Measurements from ENCODE around the gene CXCR4.

DNA sequence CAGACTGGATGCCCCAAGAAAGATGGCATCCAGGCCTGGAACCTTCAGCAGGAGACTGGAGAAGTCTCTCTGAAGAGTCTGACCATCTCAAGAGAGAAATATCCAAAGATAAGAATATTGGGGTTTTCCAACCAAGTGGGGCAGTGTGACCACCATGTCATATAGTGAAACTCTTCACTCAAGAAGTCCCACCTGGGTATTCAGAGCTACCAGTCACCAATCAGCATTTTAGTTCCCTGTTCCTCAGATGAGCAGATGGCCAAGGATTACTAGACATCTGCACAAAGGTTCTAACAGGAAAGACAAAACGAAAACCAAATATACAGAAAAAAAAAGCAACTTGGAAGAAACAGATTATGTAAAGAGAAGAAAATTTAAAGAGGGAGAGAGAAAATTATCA, 38.5 kb upstream of the CXCR4 start:
- TF ChIP-seq, protein P1, sequence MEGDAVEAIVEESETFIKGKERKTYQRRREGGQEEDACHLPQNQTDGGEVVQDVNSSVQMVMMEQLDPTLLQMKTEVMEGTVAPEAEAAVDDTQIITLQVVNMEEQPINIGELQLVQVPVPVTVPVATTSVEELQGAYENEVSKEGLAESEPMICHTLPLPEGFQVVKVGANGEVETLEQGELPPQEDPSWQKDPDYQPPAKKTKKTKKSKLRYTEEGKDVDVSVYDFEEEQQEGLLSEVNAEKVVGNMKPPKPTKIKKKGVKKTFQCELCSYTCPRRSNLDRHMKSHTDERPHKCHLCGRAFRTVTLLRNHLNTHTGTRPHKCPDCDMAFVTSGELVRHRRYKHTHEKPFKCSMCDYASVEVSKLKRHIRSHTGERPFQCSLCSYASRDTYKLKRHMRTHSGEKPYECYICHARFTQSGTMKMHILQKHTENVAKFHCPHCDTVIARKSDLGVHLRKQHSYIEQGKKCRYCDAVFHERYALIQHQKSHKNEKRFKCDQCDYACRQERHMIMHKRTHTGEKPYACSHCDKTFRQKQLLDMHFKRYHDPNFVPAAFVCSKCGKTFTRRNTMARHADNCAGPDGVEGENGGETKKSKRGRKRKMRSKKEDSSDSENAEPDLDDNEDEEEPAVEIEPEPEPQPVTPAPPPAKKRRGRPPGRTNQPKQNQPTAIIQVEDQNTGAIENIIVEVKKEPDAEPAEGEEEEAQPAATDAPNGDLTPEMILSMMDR (IDR thresholded peaks at IDR 0.05 in 2 of 3, conservative IDR thresholded peaks at IDR 0.05 in 1 of 3; ENCODE audit: insufficient read depth in 2 of 3, low read depth in 1 of 3, low read length in 3 of 3): no peak
- TF ChIP-seq JUN (IDR thresholded peaks at IDR 0.05; ENCODE audit: borderline replicate concordance, low read depth, low read length) (no peak), JUN (CRISPR knock-in tag; IDR thresholded peaks at IDR 0.05; ENCODE audit: borderline replicate concordance) (no peak), POLR2A (conservative IDR thresholded peaks at IDR 0.05) (no peak), ZNF583 (CRISPR knock-in tag; IDR thresholded peaks at IDR 0.05) (no peak), HNRNPH1 (optimal IDR thresholded peaks at IDR 0.05; ENCODE audit: low read depth, low read length) (no peak), HNRNPK (IDR thresholded peaks at IDR 0.05; ENCODE audit: low read depth, low read length, poor library complexity, severe bottlenecking) (no peak)
- TF ChIP-seq, protein P2, sequence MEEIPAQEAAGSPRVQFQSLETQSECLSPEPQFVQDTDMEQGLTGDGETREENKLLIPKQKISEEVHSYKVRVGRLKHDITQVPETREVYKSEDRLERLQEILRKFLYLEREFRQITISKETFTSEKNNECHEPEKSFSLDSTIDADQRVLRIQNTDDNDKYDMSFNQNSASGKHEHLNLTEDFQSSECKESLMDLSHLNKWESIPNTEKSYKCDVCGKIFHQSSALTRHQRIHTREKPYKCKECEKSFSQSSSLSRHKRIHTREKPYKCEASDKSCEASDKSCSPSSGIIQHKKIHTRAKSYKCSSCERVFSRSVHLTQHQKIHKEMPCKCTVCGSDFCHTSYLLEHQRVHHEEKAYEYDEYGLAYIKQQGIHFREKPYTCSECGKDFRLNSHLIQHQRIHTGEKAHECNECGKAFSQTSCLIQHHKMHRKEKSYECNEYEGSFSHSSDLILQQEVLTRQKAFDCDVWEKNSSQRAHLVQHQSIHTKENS (CRISPR knock-in tag; IDR thresholded peaks at IDR 0.05): no peak
- TF ChIP-seq, protein P3, sequence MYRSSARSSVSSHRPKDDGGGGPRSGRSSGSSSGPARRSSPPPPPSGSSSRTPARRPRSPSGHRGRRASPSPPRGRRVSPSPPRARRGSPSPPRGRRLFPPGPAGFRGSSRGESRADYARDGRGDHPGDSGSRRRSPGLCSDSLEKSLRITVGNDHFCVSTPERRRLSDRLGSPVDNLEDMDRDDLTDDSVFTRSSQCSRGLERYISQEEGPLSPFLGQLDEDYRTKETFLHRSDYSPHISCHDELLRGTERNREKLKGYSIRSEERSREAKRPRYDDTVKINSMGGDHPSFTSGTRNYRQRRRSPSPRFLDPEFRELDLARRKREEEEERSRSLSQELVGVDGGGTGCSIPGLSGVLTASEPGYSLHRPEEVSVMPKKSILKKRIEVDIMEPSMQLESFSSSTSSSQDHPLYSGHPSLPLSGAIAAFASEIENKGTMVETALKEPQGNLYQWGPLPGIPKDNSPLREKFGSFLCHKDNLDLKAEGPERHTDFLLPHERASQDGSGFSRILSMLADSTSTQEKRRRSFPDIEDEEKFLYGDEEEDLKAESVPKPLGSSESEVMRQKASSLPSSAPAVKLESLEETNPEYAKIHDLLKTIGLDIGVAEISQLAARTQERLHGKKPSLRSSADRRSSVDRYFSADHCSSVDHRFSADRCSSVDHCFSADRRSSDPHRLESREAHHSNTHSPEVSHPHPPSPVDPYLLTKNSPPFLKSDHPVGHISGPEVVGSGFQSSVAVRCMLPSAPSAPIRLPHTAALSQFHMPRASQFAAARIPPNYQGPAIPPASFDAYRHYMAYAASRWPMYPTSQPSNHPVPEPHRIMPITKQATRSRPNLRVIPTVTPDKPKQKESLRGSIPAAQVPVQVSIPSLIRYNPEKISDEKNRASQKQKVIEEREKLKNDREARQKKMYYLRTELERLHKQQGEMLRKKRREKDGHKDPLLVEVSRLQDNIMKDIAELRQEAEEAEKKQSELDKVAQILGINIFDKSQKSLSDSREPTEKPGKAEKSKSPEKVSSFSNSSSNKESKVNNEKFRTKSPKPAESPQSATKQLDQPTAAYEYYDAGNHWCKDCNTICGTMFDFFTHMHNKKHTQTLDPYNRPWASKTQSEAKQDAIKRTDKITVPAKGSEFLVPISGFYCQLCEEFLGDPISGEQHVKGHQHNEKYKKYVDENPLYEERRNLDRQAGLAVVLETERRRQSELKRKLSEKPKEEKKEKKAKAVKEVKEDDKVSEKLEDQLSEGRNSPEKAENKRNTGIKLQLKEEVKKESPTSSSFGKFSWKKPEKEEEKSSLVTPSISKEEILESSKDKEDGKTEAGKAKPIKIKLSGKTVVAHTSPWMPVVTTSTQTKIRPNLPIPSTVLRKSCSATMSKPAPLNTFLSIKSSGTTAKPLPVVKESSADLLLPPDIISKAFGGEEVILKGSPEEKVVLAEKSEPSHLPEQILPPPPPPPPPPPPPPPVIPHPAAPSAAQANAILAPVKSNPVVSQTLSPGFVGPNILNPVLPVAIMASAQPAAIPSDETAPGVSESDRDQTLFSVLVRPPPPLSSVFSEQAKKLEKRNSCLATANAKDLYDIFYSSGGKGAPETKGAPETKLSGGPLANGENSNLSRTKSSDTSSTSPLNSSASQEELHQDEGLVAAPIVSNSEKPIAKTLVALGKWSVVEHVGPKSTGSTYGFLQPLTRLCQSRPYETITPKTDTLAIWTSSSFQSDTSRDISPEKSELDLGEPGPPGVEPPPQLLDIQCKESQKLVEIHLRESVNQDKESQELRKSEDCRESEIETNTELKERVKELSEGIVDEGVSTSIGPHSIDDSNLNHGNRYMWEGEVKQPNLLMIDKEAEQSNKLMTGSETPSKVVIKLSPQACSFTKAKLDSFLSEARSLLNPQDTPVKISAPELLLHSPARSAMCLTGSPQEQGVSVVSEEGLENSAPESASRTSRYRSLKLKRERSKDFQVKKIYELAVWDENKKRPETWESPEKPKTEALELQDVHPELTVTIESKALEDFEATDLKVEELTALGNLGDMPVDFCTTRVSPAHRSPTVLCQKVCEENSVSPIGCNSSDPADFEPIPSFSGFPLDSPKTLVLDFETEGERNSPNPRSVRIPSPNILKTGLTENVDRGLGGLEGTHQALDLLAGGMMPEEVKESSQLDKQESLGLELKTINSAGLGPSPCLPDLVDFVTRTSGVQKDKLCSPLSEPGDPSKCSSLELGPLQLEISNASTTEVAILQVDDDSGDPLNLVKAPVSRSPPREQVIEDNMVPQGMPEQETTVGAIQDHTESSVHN (IDR thresholded peaks at IDR 0.05; ENCODE audit: borderline replicate concordance in 1 of 2, low read depth in 1 of 2): no peak

Measured in K562 (cell line).